HG02610 (cell line): ENCODE data around the gene ZNF79.
"Not testable (repeated sequence)": the region's sequence is repeated elsewhere in the genome, so short reads cannot be mapped to it uniquely, and the experiment has no call there.

ENCODE experiments used
- ATAC-seq: cut with Tn5 transposase; IDR thresholded peaks from one replicate; pipeline ENCODE4 v1.9.1; 2021; ENCODE audit warnings: mild to moderate bottlenecking, moderate library complexity; ENCODE audit not compliant: unreplicated experiment

Gene ZNF79

DNA sequence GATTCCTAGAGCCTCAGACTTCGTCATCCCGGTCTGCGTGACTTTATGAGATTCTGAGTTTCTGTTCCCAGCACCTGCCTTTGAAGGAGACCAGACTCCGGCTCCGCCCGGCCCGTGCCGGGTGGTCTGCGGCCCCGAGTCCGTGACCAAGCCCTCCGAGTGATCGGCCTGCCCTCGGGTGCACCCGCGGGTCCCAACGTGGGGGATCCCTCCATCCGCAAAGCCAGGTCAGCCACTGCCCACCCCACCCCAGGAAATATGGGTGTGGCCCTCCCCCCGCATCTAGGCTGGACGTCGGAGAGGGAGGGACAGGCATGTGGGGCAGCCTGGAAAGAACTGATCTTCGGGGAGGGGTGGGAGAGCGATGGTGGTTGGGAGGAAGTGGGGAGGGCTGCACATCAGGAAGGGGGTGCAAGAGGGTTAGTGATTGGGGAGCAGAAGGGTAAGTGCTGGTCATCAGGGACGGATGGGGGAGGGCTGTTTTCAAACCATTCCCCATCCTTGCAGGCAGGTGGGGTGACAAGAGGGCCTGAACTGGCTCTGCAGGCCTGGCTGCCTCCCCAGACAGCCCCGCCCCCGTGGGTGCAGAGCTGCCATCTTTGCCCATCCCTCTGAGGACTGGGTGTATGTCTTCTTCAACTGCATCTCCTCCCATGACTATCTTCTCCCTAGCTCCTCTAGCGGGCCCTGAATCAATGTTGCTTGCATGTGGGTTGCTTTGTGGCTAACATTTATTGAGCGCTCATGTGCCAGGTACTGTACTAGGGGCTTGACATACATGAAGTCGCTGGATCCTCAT is 27.9 kb downstream of the ZNF79 start:
- no peak for ATAC-seq

DNA sequence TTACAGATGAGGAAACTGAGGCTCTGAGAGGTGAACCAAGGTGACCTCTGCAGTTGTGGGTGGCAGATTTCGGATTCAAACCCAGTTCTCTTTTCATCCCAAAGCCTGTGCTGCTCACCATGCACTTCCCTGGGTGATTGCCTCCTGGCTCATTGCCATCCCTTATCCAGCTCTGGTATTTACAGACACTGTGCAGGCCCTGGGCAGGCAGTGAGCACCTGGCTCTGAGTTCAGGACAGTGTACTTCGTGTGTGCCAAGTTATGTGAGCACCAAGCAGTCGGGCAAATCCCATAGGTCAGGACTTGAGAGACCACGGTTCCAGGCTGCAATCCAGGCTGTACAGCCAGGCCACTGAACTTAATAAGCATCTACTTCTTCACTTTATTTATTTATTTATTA is 28.5 kb downstream of the ZNF79 start:
- no peak for ATAC-seq

DNA sequence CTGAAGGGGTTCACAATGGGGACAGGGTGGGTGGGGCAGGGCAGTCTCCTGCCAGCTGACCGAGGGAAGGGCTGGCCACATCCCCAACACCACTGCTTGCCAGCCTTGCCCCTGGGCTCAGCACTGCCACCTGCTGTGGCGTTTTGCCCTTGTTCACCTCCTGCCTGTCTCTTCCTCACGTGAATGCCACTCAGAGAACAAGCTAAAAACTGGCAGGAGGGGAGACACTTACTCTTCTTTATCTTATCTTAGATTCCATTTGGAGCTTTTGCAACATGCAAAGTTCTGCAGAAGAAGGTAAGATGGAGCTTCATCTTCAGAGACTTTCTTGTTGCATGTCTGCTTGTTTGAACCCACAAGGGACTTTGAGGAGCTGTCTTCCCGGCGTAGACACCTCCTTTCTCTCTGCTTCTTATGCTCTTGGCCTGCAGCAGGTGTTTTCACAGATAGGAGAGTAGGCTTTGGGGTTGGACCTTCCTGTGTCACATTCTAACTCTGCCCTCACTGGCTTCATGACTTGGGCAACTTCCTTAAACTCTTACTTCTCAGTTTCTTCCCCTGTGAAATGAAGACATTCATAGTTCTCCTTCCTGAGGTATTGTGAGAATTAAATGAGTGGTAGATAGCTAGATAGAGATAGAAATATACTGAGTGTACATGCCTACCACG is 31.3 kb downstream of the ZNF79 start:
- ATAC-seq = no peak

DNA sequence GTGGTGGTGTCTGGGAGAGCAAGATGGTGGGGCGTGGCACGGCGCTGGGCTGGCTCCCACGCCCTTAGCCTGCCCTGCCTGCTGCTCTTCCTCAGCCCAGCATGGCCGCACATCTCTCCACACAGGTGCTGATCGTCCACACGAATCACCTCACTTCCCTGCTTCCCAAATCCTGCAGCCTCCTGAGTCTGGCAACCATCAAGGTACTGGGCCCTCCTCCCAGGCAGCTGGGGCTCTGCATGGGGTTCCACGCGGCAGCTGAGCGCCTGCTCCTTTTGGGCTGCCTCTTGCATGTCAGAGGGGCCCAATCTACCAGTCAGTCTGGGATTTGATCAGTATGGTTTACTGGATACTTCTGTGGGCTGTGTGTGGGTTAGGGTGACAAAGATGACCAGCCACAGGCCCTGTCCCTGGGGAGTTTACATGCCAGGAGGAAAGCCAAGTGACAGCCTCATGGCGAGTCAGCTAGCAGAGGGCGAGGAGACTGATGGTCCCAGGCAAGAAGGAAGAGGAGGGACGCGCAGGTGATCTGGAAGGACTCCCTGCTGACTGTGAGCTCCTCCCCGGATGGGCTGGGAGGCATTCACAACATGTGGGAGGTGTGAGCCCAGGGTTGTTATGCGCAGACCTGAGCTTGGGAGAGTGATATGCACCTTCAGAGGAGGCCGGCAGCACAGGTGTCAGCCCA is 33.2 kb downstream of the ZNF79 start:
- no peak for ATAC-seq

DNA sequence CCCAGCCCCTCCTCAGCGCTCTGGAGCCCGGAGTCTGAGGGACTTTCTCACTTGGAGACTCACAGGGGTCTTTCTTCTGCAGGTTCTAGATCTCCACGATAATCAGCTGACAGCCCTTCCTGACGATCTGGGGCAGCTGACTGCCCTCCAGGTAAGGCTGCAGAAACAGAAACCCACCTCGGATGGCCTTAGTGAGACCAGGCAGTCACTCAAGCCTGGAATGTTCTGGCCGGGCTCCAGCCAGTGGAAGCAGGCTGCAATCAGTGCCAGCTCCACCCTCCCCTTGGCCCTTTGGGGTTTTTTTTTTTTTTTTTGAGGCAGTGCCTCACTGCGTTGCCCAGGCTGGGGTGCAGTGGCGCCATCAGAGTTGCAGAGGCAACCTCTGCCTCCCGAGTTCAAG is 34.7 kb downstream of the ZNF79 start:
- ATAC-seq = no peak

DNA sequence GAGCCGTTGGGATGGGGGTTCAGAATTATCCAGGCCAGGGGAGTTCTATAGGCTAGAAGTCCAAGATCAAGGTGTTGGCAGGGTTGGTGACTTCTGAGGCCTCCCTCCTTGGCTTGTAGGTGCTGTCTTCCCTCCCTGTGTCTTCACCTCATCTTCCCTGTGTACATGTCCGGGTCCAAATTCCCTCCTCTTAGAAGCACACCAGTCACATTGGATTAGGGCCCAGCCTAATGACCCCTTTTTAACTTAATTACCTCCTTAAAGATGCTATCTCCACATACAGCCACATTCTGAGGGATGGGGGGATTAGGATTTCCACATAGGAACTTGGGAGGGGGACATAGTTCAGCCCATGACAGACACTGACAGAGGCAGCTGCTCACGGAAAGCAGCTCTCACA is 39.2 kb downstream of the ZNF79 start:
- no peak for ATAC-seq

DNA sequence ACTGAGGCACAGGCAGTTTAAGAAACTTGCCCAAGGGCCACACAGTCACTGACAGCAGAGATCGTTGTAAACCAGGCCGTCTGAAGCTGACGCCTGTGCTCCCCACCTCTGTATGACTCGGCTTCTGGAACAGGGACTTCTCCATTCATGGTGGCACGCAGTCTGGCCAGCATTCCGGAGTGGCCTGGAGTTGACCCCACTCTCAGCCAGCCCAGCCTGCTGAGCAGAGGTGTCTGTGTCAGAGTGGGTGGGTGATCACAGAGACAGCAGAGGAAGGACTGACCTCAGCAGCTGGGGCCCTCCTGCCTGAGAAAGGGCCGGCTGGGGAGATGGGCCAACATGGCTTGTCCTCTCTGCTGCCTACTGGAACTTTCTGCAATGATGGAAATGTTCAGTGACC is 39.7 kb downstream of the ZNF79 start:
- ATAC-seq = no peak

DNA sequence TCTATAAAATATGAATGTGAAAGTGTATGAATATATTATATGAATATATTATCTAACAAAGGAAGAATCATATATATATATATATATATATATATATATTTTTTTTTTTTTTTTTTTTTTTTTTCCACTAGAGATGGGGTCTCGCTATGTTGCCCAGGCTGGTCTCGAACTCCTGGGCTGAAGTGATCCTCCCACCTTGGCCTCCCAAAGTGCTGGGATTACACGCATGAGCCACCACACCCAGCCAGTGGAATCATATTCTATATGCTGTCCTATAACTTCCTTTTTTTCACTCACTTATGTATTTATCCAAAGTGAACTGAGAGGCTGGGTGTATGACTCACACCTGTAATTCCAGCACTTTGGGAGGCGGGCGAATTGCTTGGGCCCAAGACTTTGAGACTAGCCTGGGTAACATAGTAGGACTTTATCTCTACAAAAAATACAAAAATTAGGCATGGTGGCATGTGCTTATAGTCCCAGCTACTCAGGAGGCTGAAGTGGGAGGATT is 42.3 kb downstream of the ZNF79 start:
- ATAC-seq = not testable (repeated sequence)

DNA sequence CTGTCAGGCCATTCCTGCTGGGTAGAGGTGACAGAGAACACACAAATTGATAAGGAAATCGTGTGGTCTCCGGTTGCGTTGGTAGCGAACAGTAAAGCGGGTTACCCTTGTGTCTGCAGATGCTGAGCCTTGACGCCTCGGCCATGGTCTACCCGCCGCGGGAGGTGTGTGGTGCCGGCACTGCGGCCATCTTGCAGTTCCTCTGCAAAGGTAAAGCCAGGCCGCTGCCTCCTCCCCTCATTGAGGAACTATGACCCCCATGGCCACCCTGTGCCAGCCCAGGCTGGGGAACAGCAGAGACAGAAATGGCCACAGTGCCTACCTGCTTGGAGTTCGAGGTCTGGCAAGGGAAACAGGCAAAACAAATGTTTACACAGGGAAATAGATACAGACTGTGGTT is 43.4 kb downstream of the ZNF79 start:
- ATAC-seq = no peak

DNA sequence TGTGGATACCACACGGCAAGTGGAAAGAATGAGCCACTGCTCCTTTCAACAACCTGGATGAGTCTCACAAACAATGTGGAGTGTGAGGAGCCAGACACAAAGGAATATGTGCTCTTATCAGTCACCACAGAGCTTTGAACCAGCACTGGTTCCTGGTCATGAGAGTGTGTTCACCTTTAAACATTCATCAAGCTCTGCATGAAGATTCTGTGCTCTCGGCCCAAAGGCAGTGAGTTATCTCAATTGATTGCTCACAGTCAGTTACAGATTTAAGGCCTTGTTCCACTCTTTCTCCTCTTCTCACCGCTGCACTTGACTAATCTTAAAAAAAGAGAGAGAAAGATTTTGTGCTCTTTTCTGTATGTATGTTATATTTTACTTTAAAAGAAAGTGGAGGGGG is 46.5 kb downstream of the ZNF79 start:
- ATAC-seq = no peak

DNA sequence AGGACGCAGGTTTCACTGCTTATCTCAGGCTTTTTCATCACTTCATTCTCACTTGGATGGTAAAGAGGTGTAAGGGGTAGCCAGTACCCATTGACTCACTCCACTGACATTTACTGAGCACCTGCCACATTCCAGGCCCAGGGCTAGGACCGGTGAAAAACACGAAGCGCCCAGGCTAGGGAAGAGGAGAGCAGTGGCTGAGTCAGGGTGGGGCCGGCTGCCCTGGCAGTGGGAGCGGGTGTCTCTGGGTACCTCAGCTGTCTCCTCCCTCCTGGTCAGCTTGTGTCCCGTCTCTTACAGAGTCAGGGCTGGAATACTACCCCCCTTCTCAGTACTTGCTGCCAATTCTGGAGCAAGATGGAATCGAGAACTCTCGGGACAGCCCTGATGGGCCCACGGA is 49.3 kb downstream of the ZNF79 start:
- no peak for ATAC-seq

DNA sequence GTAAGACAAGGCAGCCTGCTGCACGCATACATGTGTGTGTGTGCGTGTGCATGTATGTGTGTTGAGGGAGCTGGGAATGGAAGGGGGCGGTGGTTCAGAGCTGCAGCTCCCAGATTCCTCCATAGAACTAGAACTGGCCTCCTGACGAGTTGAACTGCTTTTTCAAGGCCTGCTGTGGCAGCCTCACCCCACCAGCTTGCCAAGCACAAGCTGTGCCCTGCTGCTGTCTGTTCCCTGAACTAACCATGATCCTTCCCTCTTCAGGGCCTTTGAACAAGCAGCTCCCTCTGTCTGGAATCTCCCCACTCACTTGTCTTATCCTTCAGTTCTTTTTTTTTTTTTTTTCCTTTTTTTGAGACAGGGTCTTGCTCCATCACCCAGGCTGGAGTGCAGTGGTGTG is 49.8 kb downstream of the ZNF79 start:
- no peak for ATAC-seq

DNA sequence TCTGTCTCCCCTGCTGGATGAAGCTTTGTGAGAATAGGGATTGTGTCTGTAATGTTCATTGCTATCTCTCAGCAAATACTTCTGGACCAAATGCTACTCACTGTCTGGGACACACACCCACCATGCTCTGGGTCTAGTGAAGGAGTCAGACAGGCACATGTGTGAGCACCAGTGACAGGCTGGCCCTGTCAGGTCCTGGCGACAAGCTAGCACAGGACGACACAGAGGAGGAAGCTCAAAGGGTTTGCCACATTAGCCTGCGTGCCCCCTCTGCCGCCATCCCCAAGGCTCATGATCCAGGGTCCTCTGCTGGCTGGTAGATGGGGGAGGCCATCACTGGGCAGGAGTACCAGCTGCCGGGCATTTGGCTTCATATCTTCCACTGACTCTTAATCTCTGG is 50.4 kb downstream of the ZNF79 start:
- no peak for ATAC-seq

DNA sequence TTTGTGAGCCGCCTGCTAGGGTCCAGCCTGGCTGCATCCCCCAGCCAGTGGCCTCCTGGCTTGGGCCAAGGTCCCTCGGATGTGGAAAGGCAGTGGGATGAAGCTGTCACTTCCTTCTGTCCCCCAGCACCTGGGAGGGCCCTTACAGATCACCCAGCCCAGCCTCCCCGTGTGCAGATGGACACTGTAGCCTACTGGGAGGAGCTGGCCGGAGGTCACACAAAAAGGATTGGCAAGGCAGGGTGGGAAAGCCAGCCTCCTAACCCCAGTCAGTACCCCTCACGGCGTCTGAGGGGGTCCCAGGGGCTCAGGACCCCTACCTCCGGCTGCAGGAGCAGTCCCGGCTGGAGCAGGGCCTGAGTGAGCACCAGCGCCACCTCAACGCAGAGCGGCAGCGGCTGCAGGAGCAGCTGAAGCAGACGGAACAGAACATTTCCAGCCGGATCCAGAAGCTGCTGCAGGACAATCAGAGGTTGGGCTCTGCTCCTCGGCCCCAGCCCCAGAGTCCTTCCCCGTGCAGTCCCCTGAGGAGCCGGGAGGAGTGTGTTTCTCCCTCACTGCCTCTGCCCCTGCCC is 55.4 kb downstream of the ZNF79 start:
- ATAC-seq = no peak

DNA sequence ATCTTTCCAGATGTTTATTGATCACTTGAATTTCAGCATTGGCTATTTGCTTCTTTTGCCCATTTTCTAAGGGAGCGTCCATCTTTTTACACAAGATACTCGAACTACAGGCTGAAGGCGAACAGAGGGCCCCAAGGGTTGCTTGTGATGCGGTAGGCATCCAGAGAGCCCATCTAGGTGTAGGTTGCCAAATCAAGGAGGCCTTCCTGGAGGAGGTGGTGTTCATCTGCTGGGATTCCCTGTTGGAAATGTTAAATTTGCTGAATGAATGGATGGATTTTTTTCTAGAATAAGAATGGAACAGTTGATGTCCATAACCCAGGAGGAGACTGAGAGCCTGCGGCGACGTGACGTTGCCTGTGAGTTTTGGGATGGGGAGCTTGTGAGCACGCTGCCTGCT is 58.5 kb downstream of the ZNF79 start:
- ATAC-seq = no peak

DNA sequence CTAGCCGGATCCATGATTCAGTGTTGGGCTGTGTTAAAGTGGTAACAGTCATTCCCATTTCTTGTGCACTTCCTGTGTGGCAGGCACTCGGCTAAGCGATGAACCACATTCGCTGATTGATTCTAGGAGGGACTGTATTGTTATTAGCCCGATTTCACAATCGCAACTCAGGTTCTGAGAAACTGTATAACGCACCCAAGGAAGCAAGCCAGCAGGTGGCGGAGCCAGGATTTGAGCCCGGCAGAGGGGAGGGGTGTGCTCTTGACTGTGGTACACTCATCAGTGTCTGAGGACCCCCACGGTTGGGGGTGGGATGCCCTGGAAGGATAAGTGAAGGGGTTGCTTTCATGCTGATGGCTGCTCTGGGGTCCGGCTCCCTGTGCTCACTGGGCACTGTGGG is 61.8 kb downstream of the ZNF79 start:
- ATAC-seq = no peak

DNA sequence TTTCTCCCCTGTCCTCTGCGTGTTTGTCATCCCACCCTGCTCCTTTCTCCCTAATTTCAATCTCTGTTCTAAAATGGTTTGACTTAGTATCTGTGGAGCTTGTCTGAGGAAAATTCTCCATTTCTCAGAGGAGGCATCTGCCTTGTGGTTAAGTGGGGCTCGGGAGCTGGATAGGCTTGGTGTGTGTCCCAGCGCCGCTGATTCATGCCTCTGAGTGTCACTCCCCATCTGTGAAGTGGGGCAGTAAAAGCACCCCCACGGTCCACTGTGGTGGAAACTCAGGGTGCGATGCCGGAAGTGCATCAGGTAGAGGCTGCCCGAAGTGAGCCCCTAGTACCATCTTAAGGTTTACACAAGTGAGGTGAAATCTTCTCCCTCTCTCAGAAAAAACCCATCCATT is 64.8 kb downstream of the ZNF79 start:
- no peak for ATAC-seq

DNA sequence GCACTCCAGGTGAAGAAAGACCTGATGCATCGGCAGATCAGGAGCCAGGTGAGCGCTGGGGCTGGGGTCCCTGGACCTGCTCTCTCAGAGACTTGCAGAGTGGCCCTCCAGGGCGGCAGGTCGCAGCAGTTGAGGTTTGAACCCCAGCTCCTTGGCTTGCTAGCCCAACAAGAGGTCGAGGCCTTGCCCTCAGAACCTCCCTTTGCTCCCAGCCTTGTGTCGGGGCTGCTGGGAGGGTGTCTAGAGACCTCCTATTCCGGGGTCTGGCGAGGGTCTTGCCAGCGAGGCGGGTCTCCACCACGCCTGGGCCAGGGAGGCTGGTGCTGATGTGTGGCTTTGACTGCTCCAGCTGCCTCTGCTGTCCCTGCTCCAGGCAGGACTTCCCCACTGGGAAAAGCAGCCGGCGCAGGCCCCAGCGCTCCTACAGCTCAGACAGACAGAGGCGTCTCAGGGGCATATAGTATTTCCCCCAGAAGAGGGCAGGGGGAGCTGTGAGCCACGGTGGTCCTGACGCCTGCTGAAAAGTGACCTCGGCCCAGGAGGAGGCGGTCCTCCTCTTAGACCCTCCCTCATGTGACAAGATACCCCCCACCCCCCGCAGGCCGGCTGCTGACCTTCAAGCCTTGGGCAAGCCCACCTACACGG is 65.4 kb downstream of the ZNF79 start:
- ATAC-seq = no peak

DNA sequence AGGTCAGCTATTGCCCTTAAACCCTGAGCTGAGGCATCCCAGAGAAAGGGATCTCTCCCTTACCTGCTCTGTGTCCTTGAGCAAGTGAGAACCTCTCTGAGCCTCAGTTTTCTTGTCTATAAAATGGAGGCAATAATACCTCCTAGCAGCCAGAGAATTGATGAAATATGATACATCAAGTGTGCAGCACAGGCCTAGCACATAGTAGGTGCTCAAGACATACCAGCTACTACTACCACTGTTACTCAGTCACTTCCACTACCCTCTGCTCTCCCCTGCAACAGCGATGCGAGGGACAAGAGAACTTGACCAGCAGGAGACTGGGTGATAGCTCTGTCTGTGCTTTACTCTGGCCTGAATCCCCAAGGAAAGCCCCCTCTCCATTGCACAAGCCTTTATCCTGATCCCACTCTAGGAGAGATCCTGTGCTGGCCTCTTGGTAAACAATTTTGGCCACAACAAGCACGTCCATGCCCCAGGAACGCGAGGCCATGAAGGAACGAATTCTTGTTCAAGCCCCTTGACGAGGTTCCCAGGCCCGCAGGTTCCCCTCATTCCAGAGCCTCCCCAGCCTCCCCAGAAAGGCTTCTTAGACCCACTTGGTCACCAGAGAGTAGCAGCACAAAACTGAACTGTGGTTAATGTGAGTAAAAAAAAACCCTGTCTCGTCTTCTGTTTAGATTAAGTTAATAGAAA is 66.5 kb downstream of the ZNF79 start:
- ATAC-seq = no peak

DNA sequence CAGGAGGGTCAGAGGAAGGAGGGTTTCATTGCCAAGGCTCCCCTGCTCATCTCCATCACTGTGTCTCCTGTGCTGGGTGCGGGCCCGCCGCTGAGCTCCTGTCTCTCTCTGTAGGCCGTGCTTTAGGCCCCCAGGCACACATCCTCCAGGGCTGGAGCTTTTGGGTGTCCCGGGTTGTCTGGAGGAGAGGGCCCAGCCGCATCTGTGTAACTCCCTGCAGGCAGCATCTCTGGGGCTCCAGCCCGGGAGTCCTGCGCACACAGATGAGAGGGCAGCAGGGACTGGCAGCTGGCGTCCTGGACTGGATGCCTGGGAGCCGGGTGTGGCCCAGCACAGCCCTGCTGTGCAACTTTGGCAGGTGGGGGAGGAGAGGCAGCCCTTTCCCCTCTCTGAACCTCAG is 67.3 kb downstream of the ZNF79 start:
- no peak for ATAC-seq
